T-cell (primary cell): ENCODE data around the gene DIP2C. TPM values are rescaled to one million over a fixed set of nuclear protein-coding genes. Genes with fewer than 3 reads are reported as not detected.

Source experiments
- ATAC-seq, 4 experiments: fragments of 200-7000 bp in 3 of 4; fragments of 150-1000 bp in 1 of 4; cut with Tn5 transposase; replicated peaks in 1 of 4; 1 replicate in 3 of 4; 2 replicates in 1 of 4; pipeline ENCODE4 v1.10.0; 2021; ENCODE audit warnings: moderate library complexity in 3 of 4, mild to moderate bottlenecking in 2 of 4, moderate number of reproducible peaks in 1 of 4
- CTCF ChIA-PET, 2 donors: fragments of 300-600 bp; sonication (Branson Sonifier 250); formaldehyde crosslinking; loops; one replicate each; lab custom pipeline; 2022; ENCODE audit warnings: antibody characterized with exemption in 2 of 2; lab: Charles Lee
- POLR2A ChIA-PET, 2 donors: fragments of 300-600 bp; sonication (Branson Sonifier 250); formaldehyde crosslinking; loops; one replicate each; lab custom pipeline; 2022; ENCODE audit warnings: antibody characterized with exemption in 2 of 2; lab: Charles Lee
- DNase-seq, 35 experiments: peaks; one replicate each; pipeline versions ENCODE4 v3.0.0 to v3.0.0-alpha.2; 2013 to 2023
- H3K27ac ChIP-seq: one replicate; pipeline ENCODE4 v1.5.1; 2013; ENCODE audit warnings: low read length
- H3K27me3 ChIP-seq, 2 experiments: replicated peaks in 1 of 2; 1 replicate in 1 of 2; 2 replicates in 1 of 2; pipeline versions ENCODE4 v1.6.1 to v1.7.0; 2013; ENCODE audit warnings: low read length in 1 of 2, mixed read lengths in 1 of 2; ENCODE audit not compliant: control insufficient read depth in 2 of 2, insufficient read depth in 2 of 2; ENCODE audit errors: extremely low read depth in 1 of 2
- H3K36me3 ChIP-seq, 2 donors: 1 replicate in 1 of 2; 2 replicates in 1 of 2; pipeline versions ENCODE4 v1.6.1 to v1.7.0; 2013; ENCODE audit warnings: low read length in 1 of 2; ENCODE audit not compliant: control insufficient read depth in 2 of 2, insufficient read depth in 1 of 2; ENCODE audit errors: extremely low read depth in 1 of 2
- H3K4me1 ChIP-seq, 2 experiments: 1 replicate in 1 of 2; 2 replicates in 1 of 2; pipeline versions ENCODE4 v1.6.1 to v1.7.0; 2013; ENCODE audit warnings: low read length in 2 of 2, mixed read lengths in 1 of 2; ENCODE audit not compliant: insufficient read depth in 2 of 2, control insufficient read depth in 1 of 2; ENCODE audit errors: extremely low read depth in 1 of 2
- H3K4me3 ChIP-seq, 2 donors: 1 replicate in 1 of 2; 2 replicates in 1 of 2; pipeline versions ENCODE4 v1.5.1 to v1.7.0; 2013; ENCODE audit warnings: mild to moderate bottlenecking in 2 of 2, low read length in 1 of 2, moderate library complexity in 1 of 2; ENCODE audit not compliant: control insufficient read depth in 1 of 2; ENCODE audit errors: extremely low read depth in 1 of 2
- H3K9me3 ChIP-seq: 2 replicates; pipeline ENCODE4 v1.7.0; 2013
- H3K27ac Mint-ChIP-seq, 2 donors: one replicate each; pipeline ENCODE4 v1.8.0; 2020 to 2021; ENCODE audit warnings: mild to moderate bottlenecking in 2 of 2, mixed read lengths in 2 of 2
- H3K27me3 Mint-ChIP-seq, 2 donors: one replicate each; pipeline ENCODE4 v1.8.0; 2021 to 2022; ENCODE audit warnings: mixed read lengths in 2 of 2
- H3K36me3 Mint-ChIP-seq: one replicate; pipeline ENCODE4 v1.8.0; 2021; ENCODE audit warnings: mixed read lengths
- H3K4me1 Mint-ChIP-seq, 3 donors: one replicate each; pipeline ENCODE4 v1.8.0; 2020 to 2022; ENCODE audit warnings: mixed read lengths in 3 of 3, mild to moderate bottlenecking in 1 of 3
- H3K4me3 Mint-ChIP-seq, 3 donors: one replicate each; pipeline ENCODE4 v1.8.0; 2020 to 2022; ENCODE audit warnings: mild to moderate bottlenecking in 3 of 3, mixed read lengths in 3 of 3, moderate library complexity in 3 of 3
- H3K9me3 Mint-ChIP-seq, 3 donors: one replicate each; pipeline ENCODE4 v1.8.0; 2020 to 2022; ENCODE audit warnings: mixed read lengths in 3 of 3
- WGBS: methylation state at CpG from one replicate; pipeline ENCODE4 v1.1.5; 2013; ENCODE audit warnings: missing lambda C conversion rate; ENCODE audit not compliant: insufficient coverage; 5-methylcytosine and 5-hydroxymethylcytosine counted together
- total RNA-seq, 35 experiments: library from RNA in 6 of 35; stranded (reverse) in 6 of 35; fragments of 120-200 nt in 1 of 35; gene quantifications; one replicate each; pipeline versions ENCODE4 v1.2.1 to v1.2.4 and lab custom pipeline; 2013 to 2026

The DIP2C gene
- total RNA-seq, 5 donors from 2014 or later (not counting 1 experiment from before 2014, with no cell fraction given) = 2.7 to 7.4 (median 4.5) TPM

DNA sequence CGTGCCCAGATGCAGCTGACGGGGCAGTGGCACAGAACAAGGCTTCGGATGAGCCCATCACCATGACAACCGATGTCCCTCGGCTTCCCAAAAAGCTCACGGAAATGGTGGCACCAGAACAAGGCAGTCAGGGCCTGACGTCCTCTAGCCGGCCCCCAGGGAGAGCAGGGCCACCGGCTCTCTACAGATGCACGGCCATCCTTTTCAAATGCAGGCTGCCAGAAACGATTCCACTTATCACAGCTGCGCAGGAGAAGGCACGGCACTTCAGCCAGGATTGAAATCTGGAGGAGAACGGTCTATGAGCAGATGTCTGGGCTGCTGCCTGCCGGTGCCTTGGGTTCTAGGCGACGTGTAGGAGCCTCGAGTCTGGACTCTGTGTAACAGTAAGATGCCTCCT is 330.4 kb downstream of the DIP2C start:
- DNase-seq (no peak), ATAC-seq (no peak)
- Mint-ChIP-seq H3K9me3 (no peaks in the 10 kb centered on the region), H3K36me3 (peaks cover 34% of the 10 kb centered on the region), H3K27ac (no peak overlapping the region), H3K4me1 (no peaks in the 10 kb centered on the region), H3K27me3 (no peaks in the 10 kb centered on the region), H3K4me3 (no peak overlapping the region)
- ChIA-PET POLR2A (no interaction called here), CTCF (no interaction called here)
- Histone ChIP-seq H3K9me3 (no peaks in the 10 kb centered on the region), H3K27me3 (no peaks in the 10 kb centered on the region), H3K4me3 (no peak overlapping the region), H3K4me1 (no peaks in the 10 kb centered on the region), H3K27ac (no peak overlapping the region), H3K36me3 (peaks cover 7 to 18% of the 10 kb centered on the region in 2 donors)
- WGBS = 92% methylated on average over 18 of the region's 18 CpGs

DNA sequence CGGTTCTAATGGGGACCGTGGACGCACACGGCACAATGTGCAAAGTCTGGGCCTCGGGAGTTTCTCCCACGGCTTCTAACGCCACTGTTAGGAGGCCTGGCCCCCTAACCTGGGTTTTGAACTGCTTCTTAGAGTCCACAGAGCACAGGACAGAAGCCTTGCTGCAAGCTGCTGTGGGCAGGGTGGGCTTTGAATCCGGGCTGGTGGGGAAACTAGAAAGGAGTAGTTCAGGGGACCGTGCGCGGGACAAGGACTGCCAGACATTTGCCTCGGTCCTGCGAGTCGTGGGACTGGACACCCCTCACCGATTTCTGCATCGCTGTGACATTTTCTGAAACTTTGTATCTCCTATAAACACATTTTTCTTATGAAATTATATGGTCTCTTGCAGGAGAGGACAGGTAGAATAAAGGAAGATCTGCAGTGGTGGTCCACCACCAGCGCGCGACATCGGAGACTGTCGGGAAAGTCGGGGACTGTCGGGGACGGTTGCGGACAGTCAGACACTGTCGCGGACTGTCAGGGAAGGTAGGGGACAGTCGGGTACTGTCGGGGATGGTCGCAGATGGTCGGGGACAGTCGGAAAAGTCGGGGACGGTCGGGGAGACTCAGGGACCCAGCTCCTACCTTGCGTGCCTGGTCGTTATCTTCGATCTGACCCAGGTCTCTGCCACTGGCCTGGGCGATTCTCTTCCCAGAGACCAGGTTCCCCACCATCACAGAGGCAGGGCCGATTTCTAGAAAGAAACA is 332.1 kb downstream of the DIP2C start:
- ATAC-seq (no peak), DNase-seq (no peak)
- no peaks in the 10 kb centered on the region for H3K27me3 Mint-ChIP-seq
- 94% methylated on average over 31 of the region's 40 CpGs for WGBS
- no peaks in the 10 kb centered on the region for H3K27me3 ChIP-seq
- H3K9me3 Mint-ChIP-seq = no peaks in the 10 kb centered on the region
- no peak overlapping the region for H3K4me3 Mint-ChIP-seq
- peaks cover 4 to 5% of the 10 kb centered on the region in 2 experiments for H3K4me1 ChIP-seq
- H3K27ac Mint-ChIP-seq = no peak overlapping the region
- H3K4me1 Mint-ChIP-seq = peaks cover 6 to 7% (median 6%) of the 10 kb centered on the region in 3 donors
- peaks cover 25% of the 10 kb centered on the region for H3K36me3 Mint-ChIP-seq
- H3K9me3 ChIP-seq = no peaks in the 10 kb centered on the region
- H3K27ac ChIP-seq = no peak overlapping the region
- CTCF ChIA-PET = no interaction called here
- POLR2A ChIA-PET = no interaction called here
- no peak overlapping the region for H3K4me3 ChIP-seq
- peaks cover 2 to 16% of the 10 kb centered on the region in 2 donors for H3K36me3 ChIP-seq

DNA sequence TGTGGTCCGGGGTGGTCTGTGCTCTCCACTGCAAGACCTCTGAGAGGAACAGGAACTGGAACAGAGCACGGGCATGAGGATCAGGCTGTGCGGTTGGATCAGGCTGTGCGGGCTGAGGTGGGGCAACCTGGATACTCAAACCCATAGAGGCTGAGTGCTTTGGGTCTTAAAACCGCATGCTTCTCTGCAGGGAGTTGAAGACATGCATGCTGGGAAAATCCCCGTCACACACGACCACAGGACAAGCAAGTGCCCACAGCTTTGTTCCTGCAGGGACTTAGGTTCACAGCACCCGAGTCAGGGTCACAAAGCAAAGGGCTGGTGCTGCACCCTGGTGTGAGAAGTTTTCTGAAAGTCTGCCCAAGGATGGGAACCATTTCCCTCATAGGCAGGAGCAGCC is 333.0 kb downstream of the DIP2C start:
- Histone ChIP-seq H3K27me3 (no peaks in the 10 kb centered on the region), H3K9me3 (no peaks in the 10 kb centered on the region), H3K36me3 (peaks cover 0 to 11% of the 10 kb centered on the region in 2 donors), H3K4me3 (no peak overlapping the region), H3K4me1 (peaks cover 10 to 13% of the 10 kb centered on the region in 2 experiments), H3K27ac (no peak overlapping the region)
- DNase-seq (peak in 1 of 35 experiments; percentile 12), ATAC-seq (no peak)
- H3K36me3 Mint-ChIP-seq = peaks cover 16% of the 10 kb centered on the region
- ChIA-PET CTCF (no interaction called here), POLR2A (no interaction called here)
- H3K4me3 Mint-ChIP-seq = no peak overlapping the region
- H3K27ac Mint-ChIP-seq = no peak overlapping the region
- 75% methylated on average over 7 of the region's 8 CpGs for WGBS
- H3K9me3 Mint-ChIP-seq = no peaks in the 10 kb centered on the region
- H3K4me1 Mint-ChIP-seq = peaks cover 14 to 15% (median 15%) of the 10 kb centered on the region in 3 donors
- H3K27me3 Mint-ChIP-seq = no peaks in the 10 kb centered on the region

DNA sequence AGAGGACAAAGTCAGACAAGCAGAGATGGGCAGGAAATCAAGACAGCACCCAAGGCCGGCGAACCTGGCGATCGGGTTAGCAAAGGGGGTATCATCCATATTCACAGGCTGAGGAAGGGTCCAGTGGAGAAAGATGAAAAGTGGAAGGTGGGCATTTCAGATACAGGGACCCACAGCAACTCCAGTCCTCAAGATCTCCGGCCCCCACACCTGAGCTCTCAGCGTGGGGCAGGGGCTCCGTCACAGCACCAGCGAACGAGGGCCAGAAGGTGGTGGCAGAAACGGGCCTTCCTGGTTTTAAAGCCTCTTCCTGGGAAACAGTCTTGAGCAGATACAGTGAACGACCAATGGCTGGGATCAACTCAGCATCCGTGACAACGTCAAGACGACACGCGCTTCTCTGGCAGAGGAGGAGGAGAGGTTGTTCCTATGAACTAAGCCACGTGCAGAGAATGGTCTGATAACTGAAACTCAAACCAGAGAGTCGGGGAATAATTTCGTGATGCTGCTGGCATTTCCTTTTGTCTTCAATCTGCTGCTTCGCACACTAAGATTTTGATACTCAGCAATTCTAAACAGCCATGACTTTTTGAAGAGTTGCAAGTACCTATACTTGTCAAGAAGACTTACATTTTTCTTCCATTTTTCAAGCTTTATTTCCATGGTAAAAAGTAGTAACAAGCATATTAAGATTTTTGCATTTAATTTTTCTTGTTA is 334.4 kb downstream of the DIP2C start:
- POLR2A ChIA-PET = no interaction called here
- H3K4me3 Mint-ChIP-seq = no peak overlapping the region
- H3K9me3 ChIP-seq = no peaks in the 10 kb centered on the region
- no peaks in the 10 kb centered on the region for H3K27me3 Mint-ChIP-seq
- ATAC-seq (no peak), DNase-seq (no peak)
- H3K27me3 ChIP-seq = no peaks in the 10 kb centered on the region
- H3K4me1 Mint-ChIP-seq = peaks cover 18 to 20% (median 19%) of the 10 kb centered on the region in 3 donors
- peaks cover 0 to 8% of the 10 kb centered on the region in 2 donors for H3K36me3 ChIP-seq
- H3K4me1 ChIP-seq = peaks cover 10 to 16% of the 10 kb centered on the region in 2 experiments
- H3K27ac ChIP-seq = no peak overlapping the region
- H3K36me3 Mint-ChIP-seq = peaks cover 13% of the 10 kb centered on the region
- CTCF ChIA-PET = interaction anchor here in 1 of 2 donors (0.6 kb wide), 1 partner anchor 60 kb away, joined by 10 read pairs; no protein-coding TSS in a partner anchor
- H3K4me3 ChIP-seq = no peak overlapping the region
- 89% methylated on average over 16 of the region's 20 CpGs for WGBS
- no peaks in the 10 kb centered on the region for H3K9me3 Mint-ChIP-seq
- no peak overlapping the region for H3K27ac Mint-ChIP-seq

DNA sequence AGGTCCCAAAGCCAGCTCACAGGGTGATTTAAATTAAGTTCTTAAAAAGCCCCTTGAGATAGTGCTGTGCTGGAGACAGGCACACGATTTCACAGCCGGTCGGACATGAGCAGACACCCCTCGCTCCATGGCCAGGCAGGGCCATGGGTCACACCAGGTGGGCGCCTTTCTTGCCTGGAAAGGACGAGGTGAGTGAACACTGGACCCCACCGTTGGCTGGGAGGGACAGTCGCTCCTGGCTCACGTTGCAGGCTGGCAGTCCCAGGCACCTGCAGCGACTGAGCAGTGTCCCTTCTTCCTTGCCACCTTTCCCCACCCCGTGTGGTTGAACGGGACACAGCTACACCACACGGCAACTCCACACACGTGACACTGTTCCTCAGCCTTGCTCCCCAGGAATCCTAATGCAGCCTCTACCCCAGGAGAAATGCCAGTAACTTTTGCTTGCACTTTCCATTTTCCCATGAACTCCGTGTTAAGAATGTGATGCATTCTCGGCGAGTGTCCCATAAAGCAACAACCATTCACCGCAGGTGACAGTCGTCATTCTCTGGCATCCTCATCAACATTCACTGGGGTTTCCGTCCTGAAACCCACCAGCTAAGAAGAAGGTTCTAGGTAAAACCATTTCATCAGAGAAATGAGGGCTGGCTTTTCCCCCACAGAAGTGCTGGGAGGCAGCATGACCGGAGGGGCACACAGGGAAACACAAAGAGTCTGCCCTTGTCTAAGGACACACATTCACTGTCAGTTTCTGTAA is 336.8 kb downstream of the DIP2C start:
- peak in 4 of 35 experiments; percentile 6 to 16 (median 12) for DNase-seq
- ChIA-PET POLR2A (no interaction called here), CTCF (interaction anchor here (0.5 to 0.6 kb wide), 2 partner anchors 106 to 1745 kb away, joined by 3 to 4 read pairs; no protein-coding TSS in a partner anchor)
- no peak overlapping the region for H3K27ac ChIP-seq
- Mint-ChIP-seq H3K36me3 (peaks cover 22% of the 10 kb centered on the region), H3K4me3 (peak overlapping the region in 2 of 3 donors; percentile 26 to 66), H3K9me3 (no peaks in the 10 kb centered on the region), H3K4me1 (peaks cover 18 to 20% (median 19%) of the 10 kb centered on the region in 3 donors), H3K27me3 (no peaks in the 10 kb centered on the region), H3K27ac (peak overlapping the region; percentile 63 to 87)
- ATAC-seq = peak in 1 of 4 experiments; percentile 40
- H3K27me3 ChIP-seq = no peaks in the 10 kb centered on the region
- peaks cover 3 to 8% of the 10 kb centered on the region in 2 donors for H3K36me3 ChIP-seq
- no peak overlapping the region for H3K4me3 ChIP-seq
- H3K9me3 ChIP-seq = no peaks in the 10 kb centered on the region
- 72% methylated on average over 21 of the region's 21 CpGs for WGBS
- H3K4me1 ChIP-seq = peaks cover 10 to 16% of the 10 kb centered on the region in 2 experiments
